Activated naive CD8-positive, alpha-beta T cell treated with anti-CD3 and anti-CD28 coated beads for 36 hours (primary cell): Measurements from ENCODE around the gene CGB7. TPM values are rescaled to one million over a fixed set of nuclear protein-coding genes. Genes with fewer than 3 reads are reported as not detected.

Experiments used
- DNase-seq: peaks from one replicate; pipeline ENCODE4 v3.0.0; 2021
- H3K27ac Mint-ChIP-seq: one replicate; pipeline ENCODE4 v1.8.0; 2022; ENCODE audit warnings: mild to moderate bottlenecking, moderate library complexity, mixed read lengths
- H3K27me3 Mint-ChIP-seq: one replicate; pipeline ENCODE4 v1.8.0; 2022; ENCODE audit warnings: mild to moderate bottlenecking, mixed read lengths
- H3K36me3 Mint-ChIP-seq: one replicate; pipeline ENCODE4 v1.8.0; 2021; ENCODE audit warnings: mild to moderate bottlenecking, mixed read lengths
- H3K4me1 Mint-ChIP-seq: one replicate; pipeline ENCODE4 v1.8.0; 2021; ENCODE audit warnings: mixed read lengths
- H3K4me3 Mint-ChIP-seq: one replicate; pipeline ENCODE4 v1.8.0; 2022; ENCODE audit warnings: mild to moderate bottlenecking, moderate library complexity, mixed read lengths
- H3K9me3 Mint-ChIP-seq: one replicate; pipeline ENCODE4 v1.8.0; 2022; ENCODE audit warnings: mixed read lengths
- total RNA-seq, 2 experiments: library from RNA; stranded (reverse); gene quantifications; one replicate each; pipeline ENCODE4 v1.2.3, GENCODE V29; 2021

Gene CGB7
- total RNA-seq, 2 experiments from 2014 or later = not detected

GRCh38 chr19:49017041-49017665 lies 40.4 kb downstream of the CGB7 start, which contains the start of gene LHB:
TSS of gene LHB (minus strand) at chr19:49017091. CDS start at chr19:49017081, 10 bp downstream.
- H3K9me3 Mint-ChIP-seq = no peaks in the 10 kb centered on the region
- H3K27me3 Mint-ChIP-seq = peaks cover 19% of the 10 kb centered on the region
- peak within 1 kb of the TSS; percentile 13 for H3K4me3 Mint-ChIP-seq
- H3K4me1 Mint-ChIP-seq = peaks cover 19% of the 10 kb centered on the region
- DNase-seq = no peak
- peaks cover 5% of the 10 kb centered on the region for H3K36me3 Mint-ChIP-seq
- no peak within 1 kb of the TSS for H3K27ac Mint-ChIP-seq

- H3K9me3 Mint-ChIP-seq = no peaks in the 10 kb centered on the region
- peaks cover 5% of the 10 kb centered on the region for H3K36me3 Mint-ChIP-seq
- H3K4me1 Mint-ChIP-seq = peaks cover 13% of the 10 kb centered on the region
- no peak for DNase-seq
- H3K27me3 Mint-ChIP-seq = peaks cover 19% of the 10 kb centered on the region
- H3K27ac Mint-ChIP-seq = no peak overlapping the region
- H3K4me3 Mint-ChIP-seq = no peak overlapping the region
These were observed 41.3 kb downstream of the CGB7 start for GRCh38 chr19:49016067-49016839.

GRCh38 chr19:49014870-49015255 lies 42.7 kb downstream of the CGB7 start:
- no peak for DNase-seq
- Mint-ChIP-seq H3K4me1 (peaks cover 11% of the 10 kb centered on the region), H3K4me3 (no peak overlapping the region), H3K27me3 (peaks cover 15% of the 10 kb centered on the region), H3K9me3 (no peaks in the 10 kb centered on the region), H3K27ac (no peak overlapping the region), H3K36me3 (peaks cover 7% of the 10 kb centered on the region)

GRCh38 chr19:49014123-49014869 lies 43.3 kb downstream of the CGB7 start:
- peak overlapping the region; percentile 21 for H3K27ac Mint-ChIP-seq

GRCh38 chr19:49011194-49011593 lies 46.4 kb downstream of the CGB7 start:
- H3K4me1 Mint-ChIP-seq = no peaks in the 10 kb centered on the region
- DNase-seq = no peak
- H3K27ac Mint-ChIP-seq = no peak overlapping the region
- no peaks in the 10 kb centered on the region for H3K9me3 Mint-ChIP-seq
- no peaks in the 10 kb centered on the region for H3K27me3 Mint-ChIP-seq
- no peak overlapping the region for H3K4me3 Mint-ChIP-seq
- peaks cover 12% of the 10 kb centered on the region for H3K36me3 Mint-ChIP-seq

More at GRCh38 chr19:49014123-49014869, 43.3 kb downstream of the CGB7 start:
- H3K4me1 Mint-ChIP-seq = peaks cover 10% of the 10 kb centered on the region
- H3K27me3 Mint-ChIP-seq = peaks cover 9% of the 10 kb centered on the region
- peaks cover 7% of the 10 kb centered on the region for H3K36me3 Mint-ChIP-seq
- no peak overlapping the region for H3K4me3 Mint-ChIP-seq
- DNase-seq = no peak
- H3K9me3 Mint-ChIP-seq = no peaks in the 10 kb centered on the region

- no peak overlapping the region for H3K27ac Mint-ChIP-seq
- H3K4me1 Mint-ChIP-seq = no peaks in the 10 kb centered on the region
- peaks cover 13% of the 10 kb centered on the region for H3K36me3 Mint-ChIP-seq
- H3K27me3 Mint-ChIP-seq = no peaks in the 10 kb centered on the region
- H3K9me3 Mint-ChIP-seq = no peaks in the 10 kb centered on the region
- DNase-seq = no peak
- no peak overlapping the region for H3K4me3 Mint-ChIP-seq
These were observed 47.1 kb downstream of the CGB7 start for GRCh38 chr19:49010453-49010852.

- no peak overlapping the region for H3K4me3 Mint-ChIP-seq
- peaks cover 13% of the 10 kb centered on the region for H3K36me3 Mint-ChIP-seq
- no peaks in the 10 kb centered on the region for H3K27me3 Mint-ChIP-seq
- no peaks in the 10 kb centered on the region for H3K9me3 Mint-ChIP-seq
- no peaks in the 10 kb centered on the region for H3K4me1 Mint-ChIP-seq
- no peak overlapping the region for H3K27ac Mint-ChIP-seq
- no peak for DNase-seq
These were observed 47.7 kb downstream of the CGB7 start for GRCh38 chr19:49009828-49010227.

GRCh38 chr19:49006905-49007304 lies 50.6 kb downstream of the CGB7 start:
- Mint-ChIP-seq H3K4me1 (no peaks in the 10 kb centered on the region), H3K27ac (no peak overlapping the region), H3K4me3 (no peak overlapping the region), H3K9me3 (no peaks in the 10 kb centered on the region), H3K36me3 (peaks cover 20% of the 10 kb centered on the region), H3K27me3 (no peaks in the 10 kb centered on the region)
- DNase-seq = no peak

GRCh38 chr19:49004964-49005614 lies 52.5 kb downstream of the CGB7 start:
- no peaks in the 10 kb centered on the region for H3K9me3 Mint-ChIP-seq

More at GRCh38 chr19:49004964-49005614, 52.5 kb downstream of the CGB7 start:
- H3K4me1 Mint-ChIP-seq = no peaks in the 10 kb centered on the region
- peaks cover 22% of the 10 kb centered on the region for H3K36me3 Mint-ChIP-seq
- no peak overlapping the region for H3K4me3 Mint-ChIP-seq
- no peak for DNase-seq
- no peak overlapping the region for H3K27ac Mint-ChIP-seq
- H3K27me3 Mint-ChIP-seq = no peaks in the 10 kb centered on the region

Other genes with a start within 250 kb of the CGB7 start
- gene BCAT2, start 246.7 kb downstream of the CGB7 start, total RNA-seq = 10 to 100 TPM; 62.6 to 63.6 TPM
- under 1 TPM; 0.35 to 0.66 TPM for gene HSD17B14, start 221.3 kb downstream of the CGB7 start, total RNA-seq
- 1 to 10 TPM; 5.8 to 7.6 TPM for gene PLEKHA4, start 189.1 kb downstream of the CGB7 start, total RNA-seq
- gene PPP1R15A, start 185.3 kb downstream of the CGB7 start, total RNA-seq = 10 to 100 TPM; 60.8 to 65.4 TPM
- gene TULP2, start 159.0 kb downstream of the CGB7 start, total RNA-seq = under 1 TPM; 0.12 to 0.16 TPM
- gene NUCB1, start 157.4 kb downstream of the CGB7 start, total RNA-seq = 10 to 100 TPM; 90.6 to 91.7 TPM
- gene DHDH, start 124.0 kb downstream of the CGB7 start, total RNA-seq = 1 to 10 TPM in 1 of 2 experiments, under 1 TPM in 1; 0.74 to 1.1 TPM
- 100 to 1,000 TPM; 191 TPM for gene BAX, start 102.9 kb downstream of the CGB7 start, total RNA-seq
- gene FTL, start 92.4 kb downstream of the CGB7 start, total RNA-seq = 1,000 to 10,000 TPM; 1,137 to 1,177 TPM
- 10 to 100 TPM; 48.9 to 57.6 TPM for gene GYS1, start 64.4 kb downstream of the CGB7 start, total RNA-seq
- gene RUVBL2, start 63.9 kb downstream of the CGB7 start, total RNA-seq = 100 to 1,000 TPM; 187 to 189 TPM
- gene LHB, start 40.7 kb downstream of the CGB7 start, total RNA-seq = not detected
- not detected for gene CGB3, start 33.4 kb downstream of the CGB7 start, total RNA-seq
- gene CGB2, start 25.9 kb downstream of the CGB7 start, total RNA-seq = not detected
- not detected for gene CGB1, start 20.9 kb downstream of the CGB7 start, total RNA-seq
- gene CGB5, start 13.9 kb downstream of the CGB7 start, total RNA-seq = not detected
- not detected for gene CGB8, start 8.6 kb downstream of the CGB7 start, total RNA-seq
- not detected for gene NTF4, start 7.1 kb upstream of the CGB7 start, total RNA-seq
- gene KCNA7, start 14.9 kb upstream of the CGB7 start, total RNA-seq = not detected
- 100 to 1,000 TPM; 205 to 230 TPM for gene SNRNP70, start 27.7 kb upstream of the CGB7 start, total RNA-seq
- 1 to 10 TPM; 2.2 to 2.5 TPM for gene LIN7B, start 56.6 kb upstream of the CGB7 start, total RNA-seq
- 1 to 10 TPM; 1.0 to 1.3 TPM for gene C19orf73, start 61.4 kb upstream of the CGB7 start, total RNA-seq
- 1 to 10 TPM; 3.2 to 4.3 TPM for gene PPFIA3, start 61.8 kb upstream of the CGB7 start, total RNA-seq
- gene HRC, start 97.6 kb upstream of the CGB7 start, total RNA-seq = not detected
- not detected for gene TRPM4, start 100.0 kb upstream of the CGB7 start, total RNA-seq